GM12891 (cell line): Measurements from ENCODE around the gene SEMA6A.

Experiments used
- PAX5 ChIP-seq: IDR thresholded peaks from 2 replicates; pipeline ENCODE4 v1.6.1; 2011; ENCODE audit warnings: low read length, moderate library complexity, mild to moderate bottlenecking; ENCODE audit not compliant: insufficient read depth, severe bottlenecking
- POLR2A ChIP-seq: IDR thresholded peaks from 2 replicates; pipeline ENCODE4 v1.6.1; 2011; ENCODE audit warnings: low read depth, low read length, control low read depth
- POLR2AphosphoS5 ChIP-seq: IDR thresholded peaks from 2 replicates; pipeline ENCODE4 v1.6.1; 2011; ENCODE audit warnings: low read depth, low read length, control low read depth
- POU2F2 ChIP-seq: IDR thresholded peaks from 2 replicates; pipeline ENCODE4 v1.6.1; 2011; ENCODE audit warnings: low read depth, mild to moderate bottlenecking, control low read depth, low read length, moderate library complexity
- SPI1 ChIP-seq: IDR thresholded peaks from 2 replicates; pipeline ENCODE4 v1.6.1; 2011; ENCODE audit warnings: low read depth, low read length, control low read depth
- TAF1 ChIP-seq: IDR thresholded peaks from 2 replicates; pipeline ENCODE4 v1.6.1; 2011; ENCODE audit warnings: low read depth, low read length, control low read depth

GRCh38 chr5:116502138-116502537 is 72.5 kb downstream of the SEMA6A start:
- TF ChIP-seq POLR2AphosphoS5 (no peak), POLR2A (no peak), TAF1 (no peak), POU2F2 (no peak), SPI1 (no peak), PAX5 (no peak)
